Effector CD8-positive, alpha-beta T cell (primary cell): ENCODE results near the gene KCNIP4.
"Not testable (repeated sequence)": the region's sequence is repeated elsewhere in the genome, so short reads cannot be mapped to it uniquely, and the experiment has no call there.

Source experiments
- DNase-seq: peaks from one replicate; lab custom pipeline; 2025; lab: John Stamatoyannopoulos, UW
- total RNA-seq, 4 experiments: gene quantifications; one replicate each; lab custom pipeline; 2026; lab: John Stamatoyannopoulos, UW

KCNIP4 gene
- 0 to 0.09 (median 0) reads per million in 4 experiments for total RNA-seq

DNA sequence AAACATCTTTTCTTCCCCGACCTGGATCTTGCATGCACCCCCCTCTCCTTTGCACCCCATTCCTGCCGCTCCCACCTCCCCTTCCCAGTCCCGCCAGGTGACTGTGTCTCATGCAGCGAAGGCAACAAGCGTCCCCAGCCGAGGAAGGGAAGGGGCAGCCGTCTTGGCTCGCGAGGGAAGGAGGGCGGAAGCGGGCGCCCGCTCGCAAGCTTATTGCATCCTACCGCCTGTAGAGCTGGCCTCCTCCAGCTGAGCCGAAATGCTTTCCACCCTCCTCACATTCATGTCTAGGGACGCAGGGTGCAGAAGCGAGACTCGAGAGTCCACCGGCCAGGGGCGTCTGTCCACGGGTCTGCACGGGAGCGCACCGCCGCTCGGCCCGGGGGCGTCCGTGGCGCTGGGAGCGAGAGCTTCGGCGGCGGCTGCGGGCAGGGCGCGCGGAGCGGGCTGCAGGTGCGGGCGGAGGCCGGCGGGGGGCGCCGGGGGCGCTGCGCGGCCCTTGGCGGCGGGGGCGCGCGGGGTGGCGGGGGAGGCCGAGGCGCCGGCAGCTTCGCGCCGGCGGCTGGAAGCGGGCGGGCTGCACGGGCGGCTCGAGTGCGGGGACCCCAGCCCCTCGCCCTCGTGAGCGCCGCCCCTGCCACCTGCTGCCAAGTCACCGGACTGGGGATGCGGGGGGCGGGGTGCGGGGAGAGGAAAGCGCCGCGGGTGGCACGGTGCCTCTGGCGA lies at the start of gene KCNIP4:
TSS of gene KCNIP4 (minus strand) at position 426 of the 726 bp plus-strand sequence.
- no peak for DNase-seq

DNA sequence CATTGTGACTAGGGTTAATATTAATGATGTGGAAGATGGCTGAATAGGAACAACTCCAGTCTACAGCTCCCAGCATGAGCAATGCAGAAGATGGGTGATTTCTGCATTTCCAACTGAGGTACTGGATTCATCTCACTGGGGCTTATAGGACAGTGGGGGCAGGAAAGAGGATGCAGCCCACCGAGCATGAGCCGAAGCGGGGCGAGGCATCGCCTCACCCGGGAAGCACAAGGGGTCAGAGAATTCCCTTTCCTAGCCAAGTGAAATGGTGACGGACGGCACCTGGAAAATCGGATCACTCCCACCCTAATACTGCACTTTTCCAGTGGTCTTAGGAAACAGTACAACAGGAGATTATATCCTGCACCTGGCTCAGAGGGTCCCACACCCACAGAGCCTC lies 48.0 kb upstream of the KCNIP4 start:
- DNase-seq, result not testable (repeated sequence)

DNA sequence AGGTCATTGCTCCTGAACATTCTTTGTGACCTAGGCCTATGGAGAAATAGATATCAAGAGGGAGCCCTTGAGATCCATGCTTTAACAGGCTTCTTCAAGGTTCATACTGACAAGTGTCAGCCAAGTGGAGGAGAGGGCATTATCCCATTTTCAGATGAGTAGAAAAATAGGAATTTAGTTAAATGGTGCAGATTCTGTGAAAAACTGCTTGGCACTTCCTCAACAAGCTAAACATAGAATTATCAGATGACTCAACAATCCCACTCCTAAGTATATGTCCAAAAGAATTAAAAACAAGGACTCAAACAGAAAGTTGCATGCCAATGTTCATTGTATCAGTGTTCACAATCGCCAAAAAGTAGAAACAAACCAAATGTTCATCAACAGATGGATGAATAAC lies 43.8 kb upstream of the KCNIP4 start:
- no peak for DNase-seq

DNA sequence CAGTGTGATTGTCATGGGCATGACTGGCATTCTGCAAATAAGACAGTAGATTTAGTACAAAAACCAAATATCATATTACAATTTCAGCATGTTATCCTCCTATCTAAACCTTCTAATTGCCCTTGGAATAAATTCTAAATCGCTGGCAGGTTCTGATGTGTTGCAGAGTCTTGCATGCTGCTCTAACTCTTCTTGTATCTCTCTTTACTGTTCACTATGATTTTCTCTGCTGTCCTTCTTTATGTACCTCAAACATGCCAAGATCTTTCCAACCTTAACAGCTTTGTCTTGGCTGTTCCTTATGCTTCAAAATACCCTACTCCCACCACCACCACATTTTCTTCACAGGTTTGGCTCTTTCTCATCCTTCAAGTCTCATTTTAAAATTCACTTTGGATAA lies 43.0 kb upstream of the KCNIP4 start:
- DNase-seq, result no peak

DNA sequence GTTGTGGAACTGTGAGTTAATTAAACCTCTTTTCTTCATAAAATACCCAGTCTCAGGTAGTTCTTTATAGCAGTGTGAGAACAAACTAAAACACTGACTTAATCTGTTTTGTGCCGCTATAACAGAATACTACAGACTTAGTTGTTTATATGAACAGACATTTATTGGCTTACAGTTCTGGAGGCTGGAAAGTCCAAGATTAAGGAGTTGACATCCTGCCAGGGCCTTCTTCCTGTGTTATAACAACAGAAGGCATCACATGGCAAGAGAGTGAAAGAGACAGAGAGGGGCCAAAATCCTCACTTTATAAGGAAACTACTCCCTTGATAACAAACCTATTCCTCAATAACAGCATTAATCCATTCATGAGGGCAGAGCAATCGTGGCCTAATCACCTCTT lies 42.5 kb upstream of the KCNIP4 start:
- DNase-seq, result no peak

DNA sequence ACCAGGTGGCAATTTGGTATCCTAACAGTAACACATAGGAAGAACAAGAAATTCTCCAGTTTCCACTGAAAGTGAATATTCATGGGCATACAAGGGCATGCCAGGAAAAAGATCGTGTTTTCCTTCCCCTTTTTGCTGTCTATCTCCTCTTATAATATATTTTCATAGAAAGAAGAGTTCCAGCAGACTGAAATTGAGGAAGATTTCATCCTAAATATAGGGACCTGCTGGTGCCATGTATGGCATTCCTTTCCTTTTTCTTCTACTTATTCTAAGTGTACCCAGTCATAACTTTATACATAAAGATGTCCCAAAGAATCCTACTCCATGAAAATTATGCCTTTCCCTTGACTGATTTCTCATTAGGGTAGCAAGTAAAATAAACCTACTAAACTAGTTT lies 40.8 kb upstream of the KCNIP4 start:
- no peak for DNase-seq

DNA sequence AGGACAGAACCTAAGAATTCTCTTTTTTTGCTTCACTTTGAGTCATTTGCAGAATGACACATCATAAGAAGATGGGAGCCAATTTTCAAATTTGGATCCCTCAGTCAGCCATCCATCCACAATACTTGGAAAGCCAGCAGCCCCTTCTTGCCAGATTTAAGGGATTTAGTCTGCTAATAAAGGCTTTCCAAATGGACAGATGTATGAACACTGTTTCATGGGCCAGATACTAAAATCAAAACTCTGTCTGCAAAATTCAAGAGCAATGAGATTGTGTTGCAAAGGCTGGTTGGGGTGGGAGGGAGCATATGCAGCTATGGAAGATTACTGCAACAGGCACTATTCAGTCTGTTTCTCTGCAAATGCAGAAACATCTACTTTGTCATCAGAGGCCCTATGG lies 37.7 kb upstream of the KCNIP4 start:
- no peak for DNase-seq

DNA sequence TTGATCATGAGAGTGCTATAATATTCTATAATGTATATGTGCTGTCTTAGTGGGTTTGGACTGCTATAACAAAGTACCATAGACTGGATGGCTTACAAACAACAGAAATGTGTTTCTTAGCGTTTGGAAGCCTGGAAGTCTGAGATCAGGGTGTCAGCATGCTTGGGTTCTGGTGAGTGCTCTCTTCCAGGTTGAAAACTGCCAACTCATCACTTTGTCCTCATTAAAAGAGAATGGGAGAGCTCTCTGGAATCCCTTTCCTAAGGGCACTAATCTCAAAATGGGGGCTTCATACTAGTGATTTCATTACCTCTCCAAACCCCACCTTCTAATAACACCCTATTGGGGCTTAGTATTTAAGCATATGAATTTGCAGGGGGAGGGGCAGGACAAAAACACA lies 33.5 kb upstream of the KCNIP4 start:
- no peak for DNase-seq

DNA sequence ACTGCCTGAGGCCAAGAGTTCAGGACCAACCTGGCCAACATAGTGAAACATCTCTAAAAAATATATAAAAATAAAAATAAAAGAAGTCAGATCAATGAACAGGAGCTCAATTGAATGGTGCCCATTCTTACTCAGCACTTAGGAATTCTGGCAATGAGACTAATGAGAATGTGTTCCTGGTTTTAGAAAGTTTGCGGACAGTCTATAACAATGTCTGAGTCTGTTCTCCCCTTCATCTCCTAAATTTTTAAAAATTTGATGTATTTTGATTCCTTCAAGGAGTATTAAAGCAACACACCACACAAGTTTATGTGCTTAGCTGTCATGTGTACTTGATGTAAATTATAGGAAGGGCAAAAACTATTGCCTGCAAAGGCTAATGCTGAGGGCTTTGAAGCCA lies 30.6 kb upstream of the KCNIP4 start:
- DNase-seq, result no peak

DNA sequence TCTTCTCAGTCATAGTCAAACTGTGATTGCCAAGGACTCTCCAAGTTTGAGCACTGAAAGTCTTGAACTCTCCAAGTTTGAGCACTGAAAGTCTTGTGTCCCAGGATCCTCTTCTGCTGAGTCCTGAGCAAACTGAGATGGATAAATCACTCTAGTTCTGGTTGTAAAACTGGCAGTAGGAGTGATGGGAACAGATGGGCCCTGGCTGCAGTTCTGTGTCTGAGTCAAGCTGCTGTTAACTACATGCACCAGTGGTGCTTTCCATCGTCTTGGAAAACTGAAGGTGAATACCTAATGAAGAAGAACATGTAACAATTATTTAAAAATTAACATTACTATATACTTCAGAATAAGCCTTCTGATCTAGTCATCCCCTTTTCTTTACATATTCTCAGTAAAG lies 27.6 kb upstream of the KCNIP4 start:
- no peak for DNase-seq

DNA sequence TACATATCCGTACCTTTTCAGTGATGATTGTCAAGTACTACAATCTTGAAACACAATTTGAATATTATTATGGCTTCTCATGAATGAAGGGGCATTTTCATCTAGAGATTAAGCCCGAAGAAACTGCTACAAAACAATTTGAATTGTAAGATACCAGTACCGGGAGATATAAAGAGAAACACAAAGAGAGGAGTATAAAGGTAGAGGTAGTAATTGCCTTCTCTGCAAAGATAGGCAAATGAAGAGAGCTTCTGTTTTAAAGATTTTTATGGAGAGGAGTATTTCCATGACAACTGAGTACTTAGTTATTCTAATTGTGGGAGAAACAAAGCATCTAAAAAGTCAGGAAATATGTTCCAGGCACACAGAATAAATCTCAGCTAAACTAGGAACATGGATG lies 25.3 kb upstream of the KCNIP4 start:
- no peak for DNase-seq

DNA sequence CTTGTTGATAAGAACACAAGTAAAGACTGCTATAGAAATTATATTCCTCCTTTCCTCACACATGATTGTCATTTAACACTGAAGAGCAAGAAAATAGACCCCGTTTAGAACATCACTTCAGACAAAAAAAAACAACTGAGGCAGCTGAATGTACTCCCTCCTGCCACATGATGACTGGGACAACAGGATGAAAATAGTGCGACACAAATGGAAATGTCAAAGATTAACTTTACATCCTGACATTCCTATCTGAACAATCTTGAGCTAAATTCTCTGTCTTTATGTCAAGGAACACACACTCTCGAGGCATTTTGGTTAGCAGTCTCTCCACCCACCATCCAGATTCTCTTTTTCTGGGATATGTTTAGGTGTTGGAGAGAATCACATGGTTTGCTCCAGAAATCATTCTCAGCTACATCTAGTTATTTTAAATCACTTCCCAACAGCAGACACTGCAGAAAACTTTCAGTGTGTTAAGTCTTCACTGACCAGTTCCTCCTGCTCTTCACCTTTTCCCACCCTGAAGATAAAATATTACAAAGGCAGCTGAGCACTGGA lies 16.3 kb upstream of the KCNIP4 start:
- no peak for DNase-seq

DNA sequence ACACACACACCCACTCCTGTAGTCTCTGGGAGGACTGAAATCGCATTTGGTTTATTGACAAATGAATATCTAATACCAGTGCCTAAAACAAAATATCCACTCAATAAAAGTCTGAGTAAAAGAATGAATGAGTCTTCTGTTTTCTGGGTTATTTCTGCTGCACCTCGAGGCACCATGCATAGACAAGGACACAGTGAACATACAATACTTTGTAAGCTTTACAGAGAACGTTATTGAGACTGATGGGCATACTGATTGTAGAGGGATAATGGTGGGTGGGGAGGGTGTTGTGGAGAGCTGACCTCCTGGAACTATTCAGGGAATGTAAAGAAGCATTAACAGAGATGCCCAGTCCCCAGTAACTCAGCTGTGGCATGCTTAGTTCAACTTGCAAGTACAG lies 14.1 kb upstream of the KCNIP4 start:
- DNase-seq, result no peak

DNA sequence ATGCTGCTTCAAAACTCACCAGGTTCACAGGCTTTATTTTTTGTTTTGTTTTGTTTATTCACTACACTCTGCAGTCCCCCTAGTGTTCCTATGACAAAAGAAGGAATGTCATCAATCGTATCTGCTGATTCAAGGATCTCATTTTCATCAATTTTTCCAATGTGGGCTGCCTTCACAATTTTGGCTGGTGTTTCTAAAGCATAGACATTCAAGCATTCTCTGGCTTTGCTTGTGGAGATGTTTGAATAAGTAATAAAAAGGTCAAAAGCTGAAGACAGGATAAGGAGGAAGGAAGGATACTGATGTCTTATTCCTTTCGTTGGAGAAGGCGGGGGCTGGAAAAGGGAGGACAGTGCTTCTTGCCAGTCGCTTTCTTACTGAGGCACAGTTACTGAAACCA lies 12.2 kb upstream of the KCNIP4 start:
- DNase-seq, result no peak

DNA sequence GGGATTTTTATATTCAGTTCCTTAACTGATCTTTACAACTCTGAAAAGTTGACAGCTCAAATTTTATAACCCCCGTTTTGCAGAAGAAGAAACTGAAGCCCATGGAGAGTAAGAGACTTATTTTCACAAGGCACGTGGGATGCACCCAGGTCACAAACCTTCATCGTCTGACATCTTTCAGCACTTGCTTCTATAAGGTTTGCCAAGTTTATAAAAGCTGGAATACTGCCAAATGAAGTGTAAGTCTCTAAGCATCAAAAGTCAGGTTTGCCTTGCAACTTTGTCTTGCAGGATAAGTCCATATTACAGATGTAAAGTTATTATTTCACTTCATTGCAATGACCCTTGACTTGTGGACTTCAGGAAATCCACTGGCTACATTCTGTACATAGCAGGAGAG lies 6.3 kb upstream of the KCNIP4 start:
- no peak for DNase-seq

DNA sequence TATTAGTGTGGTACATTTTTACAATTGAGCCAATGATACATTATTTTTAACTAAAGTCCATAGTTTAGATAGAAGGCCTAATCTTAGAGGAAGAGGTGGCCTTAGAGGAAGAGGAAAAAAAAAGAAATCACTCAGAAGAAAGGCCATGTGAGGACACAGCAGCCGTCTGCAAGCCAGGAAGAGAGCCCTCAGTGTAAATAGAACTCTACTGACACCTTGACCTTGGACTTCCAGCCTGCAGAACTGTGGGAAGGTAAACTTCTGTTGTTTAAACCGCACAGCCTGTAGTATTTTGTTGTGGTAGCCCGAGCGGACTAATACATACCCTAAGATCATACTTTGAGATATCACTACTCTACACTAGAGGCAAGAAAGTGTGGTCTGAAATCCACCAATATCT lies 5.1 kb upstream of the KCNIP4 start:
- no peak for DNase-seq

DNA sequence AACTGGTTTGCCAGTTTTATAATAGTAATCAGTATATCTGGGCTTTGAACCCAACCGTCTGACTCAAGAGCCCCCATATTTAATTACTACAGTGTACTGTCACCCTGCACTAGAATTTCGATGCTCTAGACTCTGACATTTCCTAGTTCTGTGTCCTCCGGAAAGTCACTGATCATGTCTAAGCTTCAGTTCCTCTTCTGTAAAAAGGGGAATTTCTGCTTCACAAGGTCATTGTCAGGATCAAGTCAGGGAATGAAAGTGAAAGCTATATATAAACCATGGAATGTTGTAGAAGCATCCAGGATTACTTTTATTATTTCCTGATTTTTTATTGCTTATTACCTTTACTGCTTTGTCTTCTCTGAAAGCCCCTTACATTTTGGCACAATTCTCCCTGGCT lies 4.0 kb upstream of the KCNIP4 start:
- DNase-seq, result no peak

DNA sequence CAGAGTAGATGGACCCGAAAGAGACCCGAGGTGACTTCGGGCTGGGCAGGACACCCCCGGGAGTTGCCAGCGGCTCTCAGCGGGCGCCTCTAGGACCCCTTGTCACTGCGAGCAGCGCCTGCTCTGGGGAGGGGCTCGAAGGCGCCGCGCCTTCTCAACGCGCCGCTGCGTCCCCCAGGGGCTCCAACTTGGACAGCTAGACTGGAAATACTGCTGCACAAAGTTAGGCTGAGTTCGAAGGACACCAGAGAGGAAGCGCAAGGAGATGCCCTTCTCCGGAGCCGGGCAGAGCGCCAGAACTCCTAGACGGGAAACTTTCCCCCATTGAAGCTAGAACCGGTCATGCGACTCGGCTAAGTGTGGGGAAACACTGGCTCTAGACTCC lies 493 bp upstream of the KCNIP4 start:
- DNase-seq, result no peak

DNA sequence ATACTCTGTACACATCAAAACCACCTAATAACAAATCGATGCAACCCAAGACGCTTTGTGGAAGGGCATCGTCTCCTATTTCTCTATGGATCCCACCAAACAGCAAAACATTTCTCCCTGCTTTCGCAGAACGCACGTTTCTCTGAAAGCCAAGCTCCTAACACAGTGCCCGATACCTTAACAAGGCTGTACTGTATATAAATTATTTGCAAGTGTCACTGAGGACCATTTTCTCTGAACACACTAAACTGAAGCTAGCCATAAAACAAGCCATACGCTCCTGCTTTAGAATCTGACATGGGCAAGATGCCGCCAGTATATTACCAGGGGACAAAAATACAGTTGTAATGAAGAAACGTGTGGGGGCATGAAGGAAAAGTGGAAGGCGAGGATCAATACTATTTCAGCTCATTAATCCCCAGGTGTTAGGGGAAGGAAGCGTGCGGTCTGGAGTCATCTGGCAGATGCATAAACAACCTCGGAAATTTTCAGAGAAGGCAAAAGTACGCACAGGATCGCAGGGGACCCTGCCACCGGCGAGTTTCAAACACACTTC lies 703 bp downstream of the KCNIP4 start:
- DNase-seq, result no peak

DNA sequence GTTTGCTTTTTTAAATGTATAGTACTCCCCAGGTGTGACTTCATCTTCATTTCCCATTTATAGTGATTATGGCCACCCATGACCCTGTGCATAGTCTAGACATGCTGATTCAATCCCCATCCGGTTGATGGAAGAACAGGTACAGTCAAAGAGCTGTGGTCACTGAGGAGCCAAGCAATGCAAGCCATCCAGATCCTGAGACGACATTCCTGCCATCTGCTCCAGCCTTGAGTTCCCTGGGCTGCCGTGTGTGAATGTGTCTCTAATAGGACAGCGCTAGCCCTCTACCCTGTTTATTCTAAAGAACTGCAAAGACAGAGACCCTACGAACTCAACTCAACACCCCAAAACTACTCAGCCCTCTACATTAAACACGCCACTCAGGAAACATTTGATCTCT lies 1.7 kb downstream of the KCNIP4 start:
- DNase-seq, result no peak

DNA sequence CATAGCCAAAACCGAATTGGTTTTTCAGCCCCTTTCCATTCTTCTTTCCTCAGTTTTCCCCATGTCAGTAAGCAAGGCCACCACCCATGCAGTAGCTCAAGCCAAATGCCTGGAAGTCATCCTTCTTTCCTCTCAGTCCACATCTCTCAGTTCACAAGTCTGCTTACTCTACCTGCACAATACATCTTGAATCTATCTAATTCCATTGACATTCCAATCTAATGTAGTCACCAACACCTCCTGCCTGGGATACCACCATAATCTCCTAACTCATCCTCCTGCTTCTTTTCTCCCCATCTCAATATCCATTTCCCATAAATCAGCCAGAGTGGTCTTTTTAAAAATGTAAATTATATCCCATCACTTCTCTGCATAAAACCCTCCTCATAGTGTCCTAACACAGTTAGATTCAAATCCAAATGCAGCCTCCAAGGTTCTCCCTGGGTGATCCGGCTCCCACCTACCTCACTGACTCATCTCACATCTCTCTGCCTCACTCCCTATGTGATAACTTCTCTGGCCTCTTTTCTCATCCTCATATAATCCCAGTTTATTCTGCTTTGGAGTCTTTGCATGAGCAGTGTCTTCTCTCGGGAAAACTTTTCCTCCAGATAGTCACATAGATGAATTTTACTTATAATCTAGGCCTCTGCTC lies 26.9 kb downstream of the KCNIP4 start:
- DNase-seq, result no peak

DNA sequence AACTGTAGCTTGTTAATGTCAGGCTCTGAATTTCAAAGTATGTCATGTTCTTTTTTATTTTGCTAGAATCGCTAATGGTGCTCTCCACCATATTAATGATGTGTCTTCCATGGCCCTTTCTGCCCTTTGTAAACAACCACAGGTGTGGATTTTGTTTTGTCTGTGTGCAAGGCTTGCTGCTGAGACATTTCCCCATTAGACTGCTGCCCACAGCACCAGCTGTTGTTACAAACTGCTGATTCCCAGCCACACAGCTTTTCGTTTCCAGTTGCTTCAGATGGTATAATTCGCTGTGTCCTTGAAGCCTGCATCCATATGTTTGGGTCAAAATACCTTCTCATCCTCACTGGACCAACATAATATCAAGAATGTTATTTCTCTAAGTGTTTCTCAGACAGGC lies 32.8 kb downstream of the KCNIP4 start:
- DNase-seq, result no peak

DNA sequence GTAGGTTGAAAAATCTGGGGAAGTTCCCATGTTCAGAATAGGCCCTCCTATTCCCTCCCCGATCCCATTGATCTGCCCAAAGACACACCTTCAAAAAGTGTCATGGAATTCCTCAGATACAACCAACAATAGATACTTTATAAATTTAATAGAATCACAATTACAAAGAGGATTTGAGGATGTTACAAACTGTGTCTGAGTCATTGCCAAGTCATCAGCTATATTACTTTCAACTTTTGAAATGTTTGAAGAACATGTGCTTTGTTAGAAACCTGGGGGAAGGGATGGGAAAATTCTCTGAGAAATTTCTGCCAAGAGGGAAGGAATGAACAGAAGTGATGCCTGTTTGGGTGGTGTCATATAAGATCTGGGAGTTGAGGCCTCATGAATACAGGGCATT lies 46.7 kb downstream of the KCNIP4 start:
- no peak for DNase-seq
